ENCODE measurements around the gene SMYD4. TPM values are rescaled to one million over a fixed set of nuclear protein-coding genes. Genes with fewer than 3 reads are reported as not detected.

Gene SMYD4
- total and polyA plus RNA-seq, 9 of the 15 experiments (the other 6 are each of a cell fraction or from before 2014, with no cell fraction given), result 1.3 to 10.2 (median 6.7) TPM

GRCh38 chr17:1793447-1793806, 36.3 kb downstream of the SMYD4 start (continued):
- TF ChIP-seq, protein P1, sequence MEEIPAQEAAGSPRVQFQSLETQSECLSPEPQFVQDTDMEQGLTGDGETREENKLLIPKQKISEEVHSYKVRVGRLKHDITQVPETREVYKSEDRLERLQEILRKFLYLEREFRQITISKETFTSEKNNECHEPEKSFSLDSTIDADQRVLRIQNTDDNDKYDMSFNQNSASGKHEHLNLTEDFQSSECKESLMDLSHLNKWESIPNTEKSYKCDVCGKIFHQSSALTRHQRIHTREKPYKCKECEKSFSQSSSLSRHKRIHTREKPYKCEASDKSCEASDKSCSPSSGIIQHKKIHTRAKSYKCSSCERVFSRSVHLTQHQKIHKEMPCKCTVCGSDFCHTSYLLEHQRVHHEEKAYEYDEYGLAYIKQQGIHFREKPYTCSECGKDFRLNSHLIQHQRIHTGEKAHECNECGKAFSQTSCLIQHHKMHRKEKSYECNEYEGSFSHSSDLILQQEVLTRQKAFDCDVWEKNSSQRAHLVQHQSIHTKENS (CRISPR knock-in tag; IDR thresholded peaks at IDR 0.05), result no peak
- TF ChIP-seq HDAC2 (IDR thresholded peaks at IDR 0.05), result peak; percentile 63; the same call in 1 of the 2 replicates
- no peak for TF ChIP-seq ZNF174 (CRISPR knock-in tag; IDR thresholded peaks at IDR 0.05)
- TF ChIP-seq SIN3A (IDR thresholded peaks at IDR 0.05; ENCODE audit: borderline replicate concordance in 2 of 2, control insufficient read depth in 1 of 2, low read depth in 2 of 2, low read length in 2 of 2), result no peak
- TF ChIP-seq PTRF (tag; IDR thresholded peaks at IDR 0.05), result no peak
- no peak for TF ChIP-seq CHAMP1 (IDR thresholded peaks at IDR 0.05)
- TF ChIP-seq SRSF7 (optimal IDR thresholded peaks at IDR 0.05; ENCODE audit: low read depth, low read length), result no peak
- no peak for TF ChIP-seq TCF7L2 (IDR thresholded peaks at IDR 0.05; ENCODE audit: low read depth, low read length)
- no peak for TF ChIP-seq ZFP1 (CRISPR knock-in tag; IDR thresholded peaks at IDR 0.05)
- no peak for TF ChIP-seq L3MBTL2 (IDR thresholded peaks at IDR 0.05)
- peak; percentile 64 for TF ChIP-seq TEAD4 (IDR thresholded peaks at IDR 0.05; ENCODE audit: low read length)
- no peak for TF ChIP-seq TEAD4 (CRISPR knock-in tag; IDR thresholded peaks at IDR 0.05; ENCODE audit: borderline replicate concordance)
- no peak for TF ChIP-seq BCLAF1 (IDR thresholded peaks at IDR 0.05; ENCODE audit: borderline replicate concordance in 1 of 2, control insufficient read depth in 1 of 2, low read depth in 2 of 2, low read length in 1 of 2)
- no peak for TF ChIP-seq ZBTB26 (CRISPR knock-in tag; IDR thresholded peaks at IDR 0.05)
- no peak for TF ChIP-seq TRIM28 (IDR thresholded peaks at IDR 0.05)
- TF ChIP-seq ZNF140 (CRISPR knock-in tag; IDR thresholded peaks at IDR 0.05), result no peak
- no peak for TF ChIP-seq MTA1 (IDR thresholded peaks at IDR 0.05; ENCODE audit: borderline replicate concordance)
- TF ChIP-seq THRA (IDR thresholded peaks at IDR 0.05), result peak; percentile 62
- no peak for TF ChIP-seq MCM5 (IDR thresholded peaks at IDR 0.05; ENCODE audit: low read depth)
- peak; percentile 60; the same call in 1 of the 2 replicates for TF ChIP-seq NCOR1 (IDR thresholded peaks at IDR 0.05)
- no peak for TF ChIP-seq ZNF507 (tag; conservative IDR thresholded peaks at IDR 0.05)
- TF ChIP-seq ARID1B (IDR thresholded peaks at IDR 0.05), result no peak

Data from K562 (cell line).